Mesendoderm (in vitro differentiated cells): ENCODE data around the gene SBK2.
"Not testable (repeated sequence)": the region's sequence is repeated elsewhere in the genome, so short reads cannot be mapped to it uniquely, and the experiment has no call there.

ENCODE experiments used
- DNase-seq: peaks from one replicate; pipeline ENCODE4 v3.0.0; 2013
- H2AK5ac ChIP-seq: 2 replicates; pipeline ENCODE4 v1.6.1; 2013; ENCODE audit warnings: low read length, inconsistent platforms
- H2BK120ac ChIP-seq: 2 replicates; pipeline ENCODE4 v1.6.1; 2013; ENCODE audit warnings: low read depth, mild to moderate bottlenecking, low read length, moderate library complexity, mixed read lengths
- H2BK15ac ChIP-seq: replicated peaks from 2 replicates; pipeline ENCODE4 v1.6.1; 2013; ENCODE audit warnings: low read depth, mild to moderate bottlenecking, moderate library complexity
- H2BK5ac ChIP-seq: 2 replicates; pipeline ENCODE4 v1.6.1; 2013; ENCODE audit warnings: low read length, inconsistent platforms
- H3K18ac ChIP-seq: 2 replicates; pipeline ENCODE4 v1.6.1; 2013; ENCODE audit warnings: mild to moderate bottlenecking, low read length, mixed read lengths
- H3K23ac ChIP-seq: one replicate; pipeline ENCODE4 v1.6.1; 2013; ENCODE audit warnings: low read length
- H3K27ac ChIP-seq: 2 replicates; pipeline ENCODE4 v1.5.1; 2013; ENCODE audit warnings: low read depth, mild to moderate bottlenecking, inconsistent platforms, low read length, moderate library complexity
- H3K27me3 ChIP-seq: 2 replicates; pipeline ENCODE4 v1.6.1; 2013; ENCODE audit warnings: low read length, control low read depth, mild to moderate bottlenecking, inconsistent platforms; ENCODE audit not compliant: insufficient read depth, poor library complexity
- H3K36me3 ChIP-seq: 2 replicates; pipeline ENCODE4 v1.6.1; 2013; ENCODE audit warnings: low read length, inconsistent platforms; ENCODE audit not compliant: control insufficient read depth, insufficient read depth
- H3K4ac ChIP-seq: one replicate; pipeline ENCODE4 v1.6.1; 2013; ENCODE audit warnings: low read depth, mild to moderate bottlenecking, low read length, moderate library complexity
- H3K4me1 ChIP-seq: 2 replicates; pipeline ENCODE4 v1.6.1; 2013; ENCODE audit warnings: low read depth, low read length, inconsistent platforms; ENCODE audit not compliant: control insufficient read depth
- H3K4me2 ChIP-seq: 2 replicates; pipeline ENCODE4 v1.6.1; 2013; ENCODE audit warnings: low read length
- H3K4me3 ChIP-seq: 2 replicates; pipeline ENCODE4 v1.5.1; 2013; ENCODE audit warnings: mild to moderate bottlenecking, low read length
- H3K56ac ChIP-seq: one replicate; pipeline ENCODE4 v1.6.1; 2013; ENCODE audit warnings: low read length
- H3K79me1 ChIP-seq: 2 replicates; pipeline ENCODE4 v1.6.1; 2013; ENCODE audit warnings: low read length, inconsistent platforms
- H3K79me2 ChIP-seq: 2 replicates; pipeline ENCODE4 v1.6.1; 2013; ENCODE audit warnings: mild to moderate bottlenecking, low read length; ENCODE audit not compliant: control insufficient read depth, insufficient read depth
- H3K9ac ChIP-seq: 2 replicates; pipeline ENCODE4 v1.6.1; 2013; ENCODE audit warnings: low read length, inconsistent platforms
- H4K5ac ChIP-seq: one replicate; pipeline ENCODE4 v1.6.1; 2013; ENCODE audit warnings: low read length
- H4K8ac ChIP-seq: one replicate; pipeline ENCODE4 v1.6.1; 2013; ENCODE audit warnings: low read depth, mild to moderate bottlenecking, control low read depth, low read length, moderate library complexity
- WGBS: extraction: QIAGEN DNeasy Blood & Tissue Kit; methylation state at CpG from one replicate; pipeline ENCODE4 v1.1.7; 2013; ENCODE audit warnings: low lambda C conversion rate, missing lambda C conversion rate; ENCODE audit not compliant: insufficient coverage; ENCODE audit errors: extremely low coverage; 5-methylcytosine and 5-hydroxymethylcytosine counted together

Gene SBK2

DNA sequence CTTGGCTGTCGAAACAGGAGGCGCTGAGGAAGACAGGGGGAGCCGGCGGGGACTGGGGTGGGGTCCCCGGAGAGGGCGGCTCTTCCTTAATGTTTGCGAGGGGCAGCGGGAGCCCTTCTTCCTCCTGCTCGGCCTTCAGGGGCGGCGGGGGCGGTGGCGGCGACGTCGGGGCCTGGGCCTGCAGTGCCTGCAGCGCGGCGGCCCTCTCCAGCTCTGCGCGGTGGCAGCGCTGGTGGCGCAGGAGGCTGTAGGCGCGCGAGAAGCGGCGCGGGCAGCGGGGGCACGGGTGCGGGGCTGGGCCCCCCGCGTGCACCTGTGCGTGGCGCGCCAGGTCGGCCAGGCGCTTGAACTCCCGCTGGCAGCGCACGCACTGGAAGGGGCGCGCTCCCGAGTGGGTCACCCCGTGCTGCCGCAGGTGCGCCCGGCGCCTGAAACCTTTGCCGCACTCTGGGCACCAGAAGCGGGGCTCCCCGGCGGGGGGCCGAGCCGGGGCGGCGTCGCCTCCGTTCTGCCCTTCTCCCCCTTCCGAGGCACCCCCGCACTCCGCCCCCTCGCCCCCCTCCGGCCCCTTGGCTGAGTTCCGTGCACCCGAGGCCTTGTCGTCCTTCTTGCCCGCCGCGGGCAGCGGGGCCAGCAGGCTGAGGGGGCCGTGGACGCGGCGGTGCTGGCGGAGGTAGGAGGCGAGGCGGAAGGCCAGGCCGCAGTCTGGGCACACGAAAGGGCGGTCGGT is 41.3 kb upstream of the SBK2 start:
- Histone ChIP-seq H2BK5ac (no peak overlapping the region), H3K23ac (no peak overlapping the region), H4K5ac (no peak overlapping the region), H4K8ac (no peak overlapping the region), H3K4me1 (no peaks in the 10 kb centered on the region), H2BK120ac (no peak overlapping the region), H3K36me3 (peaks cover 7% of the 10 kb centered on the region), H3K27ac (no peak overlapping the region), H2AK5ac (no peak overlapping the region), H3K56ac (no peak overlapping the region), H2BK15ac (no peak overlapping the region), H3K79me1 (peaks cover 4% of the 10 kb centered on the region), H3K4ac (no peak overlapping the region), H3K18ac (no peak overlapping the region), H3K9ac (no peak overlapping the region), H3K27me3 (no peaks in the 10 kb centered on the region), H3K4me3 (no peak overlapping the region), H3K4me2 (no peak overlapping the region), H3K79me2 (peaks cover 8% of the 10 kb centered on the region)
- no peak for DNase-seq
- no CpG with 5 or more reads among the region's 83 CpGs for WGBS

DNA sequence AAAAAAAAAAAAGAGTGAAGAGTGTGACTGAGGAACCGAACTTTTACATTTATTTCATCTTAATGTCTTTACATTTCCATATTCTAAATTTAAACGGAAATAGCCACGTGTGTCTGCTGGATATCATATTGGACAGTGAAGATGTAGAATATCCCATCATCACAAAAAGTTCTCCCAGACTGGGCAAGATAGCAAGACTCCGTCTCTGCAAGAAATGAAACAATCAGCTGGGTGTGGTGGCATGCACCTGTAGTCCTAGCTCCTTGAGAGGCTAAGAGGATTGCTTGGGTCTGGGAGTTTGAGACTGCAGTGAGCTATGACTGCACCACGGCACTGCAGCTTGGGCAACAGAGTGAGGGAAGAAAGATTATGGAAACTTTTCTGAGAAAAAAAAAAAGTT is 39.8 kb upstream of the SBK2 start:
- DNase-seq = no peak
- H3K79me2 ChIP-seq = peaks cover 8% of the 10 kb centered on the region
- no peaks in the 10 kb centered on the region for H3K27me3 ChIP-seq
- no peak overlapping the region for H3K56ac ChIP-seq
- no CpG with 5 or more reads among the region's 5 CpGs for WGBS
- no peaks in the 10 kb centered on the region for H3K4me1 ChIP-seq
- no peak overlapping the region for H4K5ac ChIP-seq
- no peak overlapping the region for H3K4me2 ChIP-seq
- no peak overlapping the region for H2AK5ac ChIP-seq
- no peak overlapping the region for H3K4me3 ChIP-seq
- H3K9ac ChIP-seq = no peak overlapping the region
- H3K4ac ChIP-seq = no peak overlapping the region
- no peak overlapping the region for H3K23ac ChIP-seq
- peaks cover 4% of the 10 kb centered on the region for H3K79me1 ChIP-seq
- no peak overlapping the region for H3K18ac ChIP-seq
- no peak overlapping the region for H4K8ac ChIP-seq
- no peak overlapping the region for H2BK15ac ChIP-seq
- no peak overlapping the region for H2BK5ac ChIP-seq
- H3K36me3 ChIP-seq = peaks cover 7% of the 10 kb centered on the region
- no peak overlapping the region for H2BK120ac ChIP-seq
- H3K27ac ChIP-seq = no peak overlapping the region

DNA sequence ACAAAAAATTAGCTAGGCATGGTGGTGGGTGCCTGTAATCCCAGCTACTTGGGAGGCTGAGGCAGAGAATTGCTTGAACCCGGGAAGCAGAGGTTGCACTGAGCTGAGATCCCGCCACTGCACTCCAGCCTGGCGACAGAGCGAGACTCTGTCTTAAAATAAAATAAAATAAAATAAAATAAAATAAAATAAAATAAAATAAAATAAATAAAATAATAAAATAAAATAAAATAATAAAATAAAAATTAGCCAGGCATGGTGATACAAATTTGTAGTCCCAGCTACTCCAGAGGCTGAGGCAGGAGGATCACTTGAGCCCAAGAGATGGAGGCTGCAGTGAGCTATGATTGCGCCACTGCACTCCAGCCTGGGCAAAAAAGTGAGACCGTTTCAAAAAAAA is 37.0 kb upstream of the SBK2 start:
- no CpG with 5 or more reads among the region's 6 CpGs for WGBS
- not testable (repeated sequence) for H3K9ac ChIP-seq, H3K27ac ChIP-seq, H3K18ac ChIP-seq, H3K27me3 ChIP-seq, H2AK5ac ChIP-seq, H2BK5ac ChIP-seq, H2BK15ac ChIP-seq, DNase-seq, H3K4me3 ChIP-seq, H3K56ac ChIP-seq, H3K79me2 ChIP-seq, H3K4ac ChIP-seq, H3K79me1 ChIP-seq, H3K23ac ChIP-seq, H3K4me1 ChIP-seq, H4K5ac ChIP-seq, H4K8ac ChIP-seq, H2BK120ac ChIP-seq, H3K4me2 ChIP-seq, H3K36me3 ChIP-seq

DNA sequence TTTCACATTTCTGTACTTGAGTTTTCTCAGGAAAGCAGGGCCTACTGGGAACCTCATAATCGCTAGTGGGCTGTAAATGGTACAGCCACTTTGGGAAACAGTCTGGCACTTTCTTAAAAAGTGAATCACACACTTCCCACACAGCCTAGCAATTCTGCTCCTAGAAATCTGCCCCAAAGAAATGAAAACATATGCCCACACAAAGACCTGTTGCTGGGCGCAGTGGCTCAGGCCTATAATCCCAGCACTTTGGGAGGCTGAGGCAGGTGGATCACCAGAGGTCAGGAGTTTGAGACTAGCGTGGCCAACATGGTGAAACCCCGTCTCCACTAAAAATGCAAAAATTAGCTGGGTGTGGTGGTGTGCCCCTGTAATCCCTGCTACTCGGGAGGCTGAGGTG is 32.5 kb upstream of the SBK2 start:
- not testable (repeated sequence) for H3K79me1 ChIP-seq, H2BK15ac ChIP-seq, H3K4me3 ChIP-seq, H3K4ac ChIP-seq, H3K4me1 ChIP-seq, H3K79me2 ChIP-seq, H2BK5ac ChIP-seq, H3K4me2 ChIP-seq, H3K23ac ChIP-seq, H3K27ac ChIP-seq, H2BK120ac ChIP-seq, H2AK5ac ChIP-seq, H3K18ac ChIP-seq, H3K56ac ChIP-seq, DNase-seq, H3K9ac ChIP-seq, H4K5ac ChIP-seq, H3K36me3 ChIP-seq, H3K27me3 ChIP-seq, H4K8ac ChIP-seq
- WGBS = no CpG with 5 or more reads among the region's 5 CpGs

DNA sequence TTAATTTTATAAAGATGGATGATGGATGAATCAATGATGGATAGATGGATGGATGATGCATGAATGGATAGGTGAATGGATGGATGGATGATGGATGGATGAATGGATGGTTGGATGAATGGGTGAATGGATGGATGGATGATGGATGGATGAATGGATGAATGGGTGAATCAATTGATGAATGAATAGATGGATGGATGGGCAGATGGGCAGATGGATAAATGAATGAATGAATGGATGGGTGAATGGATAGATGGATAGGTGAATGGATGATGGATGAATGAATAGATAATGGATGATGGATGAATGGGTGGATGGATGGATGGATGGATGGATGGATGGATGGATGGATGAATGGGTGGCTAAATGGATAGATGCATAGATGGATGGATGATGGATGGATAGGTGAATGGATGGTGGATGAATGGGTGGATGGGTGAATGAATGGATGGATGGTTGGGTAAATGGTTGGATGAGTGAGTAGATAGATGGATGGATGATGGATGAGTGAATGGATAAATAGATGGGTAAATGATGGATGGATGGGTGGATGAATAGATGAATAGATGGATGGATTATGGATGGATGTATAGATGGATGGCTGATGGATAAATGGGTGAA is 30.9 kb upstream of the SBK2 start:
- Histone ChIP-seq H4K8ac (no peak overlapping the region), H2AK5ac (no peak overlapping the region), H3K36me3 (no peaks in the 10 kb centered on the region), H3K79me2 (no peaks in the 10 kb centered on the region), H3K79me1 (no peaks in the 10 kb centered on the region), H4K5ac (no peak overlapping the region), H3K4ac (no peak overlapping the region), H3K4me2 (no peak overlapping the region), H3K9ac (no peak overlapping the region), H3K27ac (no peak overlapping the region), H3K56ac (no peak overlapping the region), H3K27me3 (no peaks in the 10 kb centered on the region), H3K4me1 (no peaks in the 10 kb centered on the region), H3K23ac (no peak overlapping the region), H2BK15ac (no peak overlapping the region), H2BK120ac (no peak overlapping the region), H2BK5ac (no peak overlapping the region), H3K18ac (no peak overlapping the region), H3K4me3 (no peak overlapping the region)
- DNase-seq = no peak

DNA sequence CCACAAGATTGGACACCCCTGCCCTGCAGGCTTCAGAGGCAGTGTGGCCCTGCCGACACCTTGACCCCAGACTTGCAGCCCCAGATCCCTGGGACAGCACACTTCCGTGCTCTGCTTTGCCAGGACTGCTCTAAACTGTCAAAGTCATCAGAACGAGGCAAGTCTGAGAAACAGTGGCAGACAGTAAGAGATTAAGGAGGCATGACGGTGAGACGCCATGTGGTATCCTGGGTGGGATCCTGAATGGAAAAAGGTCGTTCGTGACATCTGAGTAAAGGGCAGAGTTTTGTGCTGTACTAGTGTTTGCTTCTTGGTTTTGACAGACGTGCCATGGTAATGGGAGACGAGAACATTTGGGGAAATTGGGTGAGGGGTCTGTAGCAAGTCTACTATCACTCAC is 29.9 kb upstream of the SBK2 start:
- no peak overlapping the region for H2BK120ac ChIP-seq
- H3K18ac ChIP-seq = no peak overlapping the region
- H2BK5ac ChIP-seq = no peak overlapping the region
- no peaks in the 10 kb centered on the region for H3K27me3 ChIP-seq
- no peak overlapping the region for H4K5ac ChIP-seq
- H3K4me2 ChIP-seq = no peak overlapping the region
- H2BK15ac ChIP-seq = no peak overlapping the region
- no peaks in the 10 kb centered on the region for H3K4me1 ChIP-seq
- no peak overlapping the region for H3K9ac ChIP-seq
- H3K79me1 ChIP-seq = no peaks in the 10 kb centered on the region
- no peak overlapping the region for H3K56ac ChIP-seq
- no peaks in the 10 kb centered on the region for H3K36me3 ChIP-seq
- H4K8ac ChIP-seq = no peak overlapping the region
- H3K4me3 ChIP-seq = no peak overlapping the region
- no CpG with 5 or more reads among the region's 9 CpGs for WGBS
- no peak for DNase-seq
- H3K4ac ChIP-seq = no peak overlapping the region
- H3K79me2 ChIP-seq = no peaks in the 10 kb centered on the region
- H2AK5ac ChIP-seq = no peak overlapping the region
- no peak overlapping the region for H3K27ac ChIP-seq
- H3K23ac ChIP-seq = no peak overlapping the region
